Parathyroid adenoma (tissue), 2 donors: ENCODE measurements around the gene PTPRA.

ENCODE experiments used
- H2AFZ ChIP-seq: fragments of 300-600 bp; sonication (generic); one replicate; pipeline ENCODE4 v1.7.0; 2017; ENCODE audit warnings: antibody characterized with exemption, mild to moderate bottlenecking
- H3K27ac ChIP-seq: fragments of 300-600 bp; sonication (generic); one replicate; pipeline ENCODE4 v1.7.0; 2017
- H3K27me3 ChIP-seq: fragments of 300-600 bp; sonication (generic); one replicate; pipeline ENCODE4 v1.7.0; 2017; ENCODE audit warnings: low read length; ENCODE audit not compliant: control insufficient read depth, insufficient read depth
- H3K36me3 ChIP-seq: fragments of 300-600 bp; sonication (generic); one replicate; pipeline ENCODE4 v1.7.0; 2017; ENCODE audit warnings: low read length; ENCODE audit not compliant: control insufficient read depth, insufficient read depth
- H3K4me1 ChIP-seq: fragments of 300-600 bp; sonication (generic); one replicate; pipeline ENCODE4 v1.7.0; 2017; ENCODE audit warnings: control low read depth
- H3K4me2 ChIP-seq: fragments of 300-600 bp; sonication (generic); one replicate; pipeline ENCODE4 v1.7.0; 2017; ENCODE audit warnings: low read length
- H3K4me3 ChIP-seq: fragments of 300-600 bp; sonication (generic); one replicate; pipeline ENCODE4 v1.7.0; 2017; ENCODE audit warnings: low read depth, low read length
- H3K79me2 ChIP-seq: fragments of 300-600 bp; sonication (generic); one replicate; pipeline ENCODE4 v1.7.0; 2017; ENCODE audit warnings: control low read depth
- H3K9ac ChIP-seq: fragments of 300-600 bp; sonication (generic); one replicate; pipeline ENCODE4 v1.7.0; 2017; ENCODE audit warnings: mild to moderate bottlenecking
- H3K9me3 ChIP-seq: fragments of 300-600 bp; sonication (generic); one replicate; pipeline ENCODE4 v1.7.0; 2017; ENCODE audit warnings: low read length; ENCODE audit not compliant: control insufficient read depth
- TF ChIP-seq, protein P1 (sequence below): fragments of 300-600 bp; sonication (generic); IDR thresholded peaks from one replicate; pipeline ENCODE4 v1.7.0; 2017; ENCODE audit warnings: antibody characterized with exemption, mild to moderate bottlenecking
- donor health status: primary hyperparathyroidism.

The PTPRA gene

DNA sequence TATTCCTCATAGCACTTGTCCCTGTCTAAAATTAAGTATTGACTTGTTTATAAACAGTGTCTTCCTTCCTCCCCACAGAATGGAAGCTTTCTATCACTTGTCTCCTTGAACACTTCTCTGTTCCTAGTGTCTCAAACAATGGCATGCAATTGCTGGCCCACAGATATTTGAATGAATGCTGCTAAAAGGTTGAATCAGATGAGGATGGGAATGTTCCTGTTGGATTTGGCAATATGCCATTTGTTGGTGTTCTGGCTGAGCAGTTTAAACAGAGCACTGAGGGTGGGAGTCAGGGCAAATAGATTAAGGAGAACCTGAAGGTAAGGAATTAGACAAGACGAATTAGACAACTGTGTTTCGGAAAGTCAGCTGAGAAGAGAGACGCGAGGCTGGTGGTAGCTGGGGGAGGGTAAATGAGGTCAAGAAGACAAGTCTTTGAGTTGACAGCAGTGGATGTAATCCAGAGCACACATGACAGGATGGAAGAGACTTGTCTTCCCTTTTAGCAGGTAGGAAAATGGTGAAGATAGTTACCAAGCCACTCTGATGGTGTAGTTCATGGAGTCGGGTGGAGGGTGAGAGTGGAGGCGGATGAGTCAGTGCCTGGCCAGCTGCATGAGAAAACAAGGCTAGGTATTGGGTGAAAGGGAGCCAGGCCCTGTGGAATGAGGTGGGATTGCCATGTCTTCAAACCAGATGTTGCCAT, 111.8 kb downstream of the PTPRA start:
- TF ChIP-seq, protein P1, sequence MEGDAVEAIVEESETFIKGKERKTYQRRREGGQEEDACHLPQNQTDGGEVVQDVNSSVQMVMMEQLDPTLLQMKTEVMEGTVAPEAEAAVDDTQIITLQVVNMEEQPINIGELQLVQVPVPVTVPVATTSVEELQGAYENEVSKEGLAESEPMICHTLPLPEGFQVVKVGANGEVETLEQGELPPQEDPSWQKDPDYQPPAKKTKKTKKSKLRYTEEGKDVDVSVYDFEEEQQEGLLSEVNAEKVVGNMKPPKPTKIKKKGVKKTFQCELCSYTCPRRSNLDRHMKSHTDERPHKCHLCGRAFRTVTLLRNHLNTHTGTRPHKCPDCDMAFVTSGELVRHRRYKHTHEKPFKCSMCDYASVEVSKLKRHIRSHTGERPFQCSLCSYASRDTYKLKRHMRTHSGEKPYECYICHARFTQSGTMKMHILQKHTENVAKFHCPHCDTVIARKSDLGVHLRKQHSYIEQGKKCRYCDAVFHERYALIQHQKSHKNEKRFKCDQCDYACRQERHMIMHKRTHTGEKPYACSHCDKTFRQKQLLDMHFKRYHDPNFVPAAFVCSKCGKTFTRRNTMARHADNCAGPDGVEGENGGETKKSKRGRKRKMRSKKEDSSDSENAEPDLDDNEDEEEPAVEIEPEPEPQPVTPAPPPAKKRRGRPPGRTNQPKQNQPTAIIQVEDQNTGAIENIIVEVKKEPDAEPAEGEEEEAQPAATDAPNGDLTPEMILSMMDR, result no peak
- H3K4me3 ChIP-seq, result no peak overlapping the region
- H3K36me3 ChIP-seq, result no peaks in the 10 kb centered on the region
- no peaks in the 10 kb centered on the region for H3K79me2 ChIP-seq
- no peaks in the 10 kb centered on the region for H3K9me3 ChIP-seq
- H3K9ac ChIP-seq, result no peak overlapping the region
- H3K27me3 ChIP-seq, result no peaks in the 10 kb centered on the region
- H3K4me1 ChIP-seq, result peaks cover 2% of the 10 kb centered on the region
- H3K4me2 ChIP-seq, result no peak overlapping the region
- no peak overlapping the region for H2AFZ ChIP-seq
- H3K27ac ChIP-seq, result no peak overlapping the region

DNA sequence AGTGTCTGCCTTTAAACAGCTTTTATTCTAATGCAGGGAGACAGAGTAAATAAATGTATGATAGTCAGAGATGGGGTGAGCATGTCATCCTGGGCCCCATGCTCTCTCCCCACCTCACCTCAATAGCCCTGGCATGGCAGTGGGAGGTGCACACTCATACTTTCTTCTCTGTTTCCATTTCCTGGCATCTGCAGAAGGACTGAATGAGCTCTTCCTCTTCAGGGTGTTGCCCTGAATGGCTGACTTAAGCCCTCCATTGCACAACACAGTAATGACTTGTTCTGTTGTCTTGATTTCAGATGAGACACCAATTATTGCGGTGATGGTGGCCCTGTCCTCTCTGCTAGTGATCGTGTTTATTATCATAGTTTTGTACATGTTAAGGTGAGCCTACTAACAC, 113.2 kb downstream of the PTPRA start:
- Histone ChIP-seq H3K27ac (no peak overlapping the region), H3K4me2 (no peak overlapping the region), H3K27me3 (no peaks in the 10 kb centered on the region), H2AFZ (no peak overlapping the region), H3K9ac (no peak overlapping the region), H3K79me2 (no peaks in the 10 kb centered on the region), H3K9me3 (no peaks in the 10 kb centered on the region), H3K4me1 (peaks cover 2% of the 10 kb centered on the region), H3K36me3 (no peaks in the 10 kb centered on the region), H3K4me3 (no peak overlapping the region)
- TF ChIP-seq, protein P1, result no peak

GRCh38 chr20:2987861-2988260, 114.6 kb downstream of the PTPRA start:
- Histone ChIP-seq H3K27me3 (no peaks in the 10 kb centered on the region), H3K36me3 (no peaks in the 10 kb centered on the region), H3K4me1 (peaks cover 2% of the 10 kb centered on the region), H3K9me3 (no peaks in the 10 kb centered on the region), H3K9ac (no peak overlapping the region), H3K79me2 (no peaks in the 10 kb centered on the region), H3K4me3 (no peak overlapping the region), H3K4me2 (no peak overlapping the region), H2AFZ (no peak overlapping the region), H3K27ac (no peak overlapping the region)
- TF ChIP-seq, protein P1, result no peak

DNA sequence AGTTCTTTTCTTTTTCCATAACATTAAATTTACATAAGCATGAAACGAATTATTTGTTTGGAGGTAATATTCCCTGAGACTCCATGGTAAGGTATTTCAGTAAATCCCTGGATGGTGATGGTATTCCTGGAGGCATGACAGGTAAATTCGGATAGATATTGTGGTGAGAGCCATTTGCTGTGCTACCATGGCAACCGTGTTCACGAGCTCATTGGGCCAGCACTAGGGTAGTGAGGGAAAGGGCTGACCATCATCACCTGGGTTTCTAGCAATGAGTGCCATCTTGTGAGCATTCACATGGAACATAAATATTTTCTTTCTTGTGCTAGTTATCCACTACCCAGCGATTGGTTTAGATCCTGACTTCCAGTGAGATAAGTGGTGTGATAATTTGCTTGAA, 118.3 kb downstream of the PTPRA start:
- Histone ChIP-seq H3K4me3 (no peak overlapping the region), H2AFZ (no peak overlapping the region), H3K9ac (no peak overlapping the region), H3K9me3 (no peaks in the 10 kb centered on the region), H3K4me2 (no peak overlapping the region), H3K4me1 (no peaks in the 10 kb centered on the region), H3K79me2 (no peaks in the 10 kb centered on the region), H3K36me3 (no peaks in the 10 kb centered on the region), H3K27me3 (no peaks in the 10 kb centered on the region), H3K27ac (no peak overlapping the region)
- TF ChIP-seq, protein P1, result no peak

DNA sequence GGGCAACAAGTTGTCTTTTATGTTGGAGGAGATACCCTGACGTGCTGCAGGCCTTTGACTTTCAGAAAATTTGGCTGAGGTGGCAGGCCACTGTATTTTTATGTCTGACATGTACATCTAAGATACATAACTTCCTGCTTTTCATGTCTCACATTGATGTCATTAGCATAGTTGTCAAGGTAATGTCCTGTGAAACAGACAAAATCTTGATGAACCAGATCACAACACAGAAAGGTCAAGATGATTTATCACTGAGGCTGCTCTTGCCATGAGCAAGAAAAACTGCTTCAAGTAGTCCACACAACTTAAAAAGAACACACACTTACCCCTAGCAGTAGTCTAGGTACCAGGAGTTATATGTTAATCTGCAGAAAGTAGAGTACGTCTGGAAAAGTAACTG, 120.0 kb downstream of the PTPRA start:
- Histone ChIP-seq H3K27me3 (no peaks in the 10 kb centered on the region), H3K4me3 (no peak overlapping the region), H3K27ac (no peak overlapping the region), H3K9ac (no peak overlapping the region), H3K36me3 (no peaks in the 10 kb centered on the region), H3K9me3 (no peaks in the 10 kb centered on the region), H3K4me1 (no peaks in the 10 kb centered on the region), H3K4me2 (no peak overlapping the region), H3K79me2 (no peaks in the 10 kb centered on the region), H2AFZ (no peak overlapping the region)
- TF ChIP-seq, protein P1, result no peak
